Aorta (tissue), 5 donors: ENCODE results near the gene RNASE7. TPM values are rescaled to one million over a fixed set of nuclear protein-coding genes. Genes with fewer than 3 reads are reported as not detected.

Experiments used
- ATAC-seq: fragments of 200-7000 bp; cut with Tn5 transposase; one replicate; pipeline ENCODE4 v1.9.1; 2022; ENCODE audit warnings: moderate library complexity; ENCODE audit not compliant: low FRiP score
- DNase-seq, 2 donors: peaks; one replicate each; pipeline ENCODE4 v3.0.0-alpha.2; 2020
- H3K27ac ChIP-seq, 2 donors: one replicate each; pipeline ENCODE4 v1.5.1; 2013; ENCODE audit warnings: low read length in 2 of 2, mild to moderate bottlenecking in 2 of 2, moderate library complexity in 2 of 2, control low read depth in 1 of 2, inconsistent platforms in 1 of 2, low read depth in 1 of 2
- H3K27me3 ChIP-seq, 2 donors: one replicate each; pipeline ENCODE4 v1.6.1; 2013; ENCODE audit warnings: control low read depth in 1 of 2, low read length in 1 of 2, mild to moderate bottlenecking in 1 of 2, moderate library complexity in 1 of 2; ENCODE audit not compliant: insufficient read depth in 2 of 2, control insufficient read depth in 1 of 2
- H3K36me3 ChIP-seq, 2 donors: one replicate each; pipeline ENCODE4 v1.6.1; 2013; ENCODE audit warnings: control low read depth in 1 of 2, low read length in 1 of 2, mild to moderate bottlenecking in 1 of 2; ENCODE audit not compliant: insufficient read depth in 2 of 2, control insufficient read depth in 1 of 2
- H3K4me1 ChIP-seq, 2 donors: one replicate each; pipeline ENCODE4 v1.6.1; 2013; ENCODE audit warnings: low read length in 2 of 2, control low read depth in 1 of 2, mild to moderate bottlenecking in 1 of 2, moderate library complexity in 1 of 2; ENCODE audit not compliant: insufficient read depth in 2 of 2, control insufficient read depth in 1 of 2
- H3K4me3 ChIP-seq, 2 donors: one replicate each; pipeline ENCODE4 v1.5.1; 2013; ENCODE audit warnings: low read length in 2 of 2, control low read depth in 1 of 2, mild to moderate bottlenecking in 1 of 2
- H3K9me3 ChIP-seq: one replicate; pipeline ENCODE4 v1.6.1; 2013; ENCODE audit warnings: mild to moderate bottlenecking, low read length; ENCODE audit not compliant: control insufficient read depth
- WGBS, 2 donors: extraction: QIAGEN DNeasy Blood & Tissue Kit; methylation state at CpG; one replicate each; pipeline ENCODE4 v1.1.7; 2013; 5-methylcytosine and 5-hydroxymethylcytosine counted together
- intact Hi-C, 2 donors: fragments of 100-400 bp; cut with DNase I; formaldehyde crosslinking; loops; one replicate each; pipeline versions ENCODE4 v1.14.2 to v1.15.0; 2022
- polyA plus RNA-seq, 2 donors: library from polyadenylated mRNA; stranded (reverse); fragments of 200-250 nt; gene quantifications; one replicate each; pipeline ENCODE4 v1.2.3, GENCODE V29; 2013
- total RNA-seq, 2 donors: library from RNA; stranded (reverse); fragmentation: NEBNext Ultra II Directional; extraction: Animal tissue kit (Norgen Biotek cat#: 25700); gene quantifications; one replicate each; pipeline ENCODE4 v1.2.1, GENCODE V29; 2021
- donor health status: healthy with polysubstance abuse.
- donor health status: Bipolar disorder and iron deficiency.
- donor health status: DM: no; HTN: no; CAD: no.
- donor health status: DM: no; HTN: no; CAD: no.
- donor health status: DM: yes; HTN: yes; CAD: no.

RNASE7 gene
- total and polyA plus RNA-seq, 4 donors = not detected

DNA sequence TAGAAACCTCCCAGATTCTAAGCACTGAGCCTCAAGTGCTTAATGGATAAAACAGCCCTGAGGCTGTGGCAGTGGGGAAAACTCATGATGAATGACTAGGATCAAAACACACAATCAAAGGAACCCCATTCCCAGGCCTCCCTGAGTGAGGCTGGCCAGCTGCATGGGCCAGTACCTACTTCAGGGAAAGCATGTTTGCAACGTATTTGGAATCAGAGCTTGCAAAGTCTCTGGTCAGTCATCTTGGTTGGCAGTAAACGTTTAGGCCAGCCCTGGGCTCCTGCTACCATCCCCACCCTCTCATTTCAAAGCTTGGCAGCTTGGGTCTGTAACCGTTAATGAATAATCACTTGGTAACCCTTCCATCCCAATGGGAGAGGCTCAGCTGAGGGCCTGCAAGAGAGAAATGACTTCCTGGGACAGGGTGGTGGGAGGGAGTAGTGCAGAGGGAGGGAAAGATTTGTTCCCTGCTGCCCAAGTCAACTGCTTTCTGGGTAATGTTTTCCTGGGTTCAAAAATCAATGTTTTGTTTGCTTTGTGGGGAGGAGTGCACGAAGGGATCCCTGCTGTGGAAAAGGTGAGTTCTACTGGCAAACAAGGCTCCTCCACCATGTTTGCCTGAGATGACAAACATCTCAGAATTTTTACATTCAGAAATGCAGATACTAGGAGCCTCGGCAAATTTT, 13.4 kb downstream of the RNASE7 start:
- Histone ChIP-seq H3K27me3 (no peaks in the 10 kb centered on the region), H3K36me3 (no peaks in the 10 kb centered on the region), H3K4me1 (no peaks in the 10 kb centered on the region), H3K27ac (no peak overlapping the region), H3K4me3 (no peak overlapping the region), H3K9me3 (no peaks in the 10 kb centered on the region)
- intact Hi-C loops = no loop called here
- 53 to 57% methylated on average over 5 of the region's 5 CpGs for WGBS, 2 donors
- DNase-seq (no peak), ATAC-seq (no peak)

DNA sequence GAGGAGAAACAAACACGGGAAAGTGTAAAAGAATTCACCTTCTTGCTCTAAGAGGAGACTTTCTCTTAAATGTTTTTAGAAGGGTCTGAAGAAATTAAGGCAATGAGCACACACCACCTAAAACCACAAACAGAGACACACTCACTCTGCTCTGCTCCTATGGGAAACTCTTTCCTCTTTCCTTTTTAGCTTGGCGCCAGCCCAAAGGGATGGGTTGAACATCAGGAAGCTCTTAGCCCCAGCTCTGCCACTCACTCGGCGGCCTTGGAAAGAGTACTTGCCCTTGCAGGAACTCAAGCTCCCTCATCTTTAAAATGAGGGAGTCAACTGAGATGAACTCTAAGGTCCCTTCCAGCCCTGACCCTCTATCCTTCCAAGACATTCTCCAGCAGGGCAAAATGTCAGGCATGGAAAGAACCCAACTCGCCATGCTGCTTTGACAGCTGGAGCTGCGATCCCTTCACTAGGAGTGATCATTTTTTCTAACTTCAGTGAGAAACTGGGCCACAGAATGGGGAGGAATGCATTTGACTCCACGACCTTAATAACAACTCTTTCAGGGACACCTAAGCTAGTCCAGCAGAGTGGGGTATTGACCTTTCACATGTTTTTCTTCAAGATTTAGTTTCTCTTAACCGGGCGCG, 14.5 kb downstream of the RNASE7 start:
- Histone ChIP-seq H3K4me1 (no peaks in the 10 kb centered on the region), H3K36me3 (no peaks in the 10 kb centered on the region), H3K9me3 (no peaks in the 10 kb centered on the region), H3K4me3 (no peak overlapping the region), H3K27ac (no peak overlapping the region), H3K27me3 (no peaks in the 10 kb centered on the region)
- no peak for DNase-seq
- WGBS, 2 donors = 85 to 87% methylated on average over 10 of the region's 10 CpGs
- intact Hi-C loops = no loop called here
- ATAC-seq = no peak

DNA sequence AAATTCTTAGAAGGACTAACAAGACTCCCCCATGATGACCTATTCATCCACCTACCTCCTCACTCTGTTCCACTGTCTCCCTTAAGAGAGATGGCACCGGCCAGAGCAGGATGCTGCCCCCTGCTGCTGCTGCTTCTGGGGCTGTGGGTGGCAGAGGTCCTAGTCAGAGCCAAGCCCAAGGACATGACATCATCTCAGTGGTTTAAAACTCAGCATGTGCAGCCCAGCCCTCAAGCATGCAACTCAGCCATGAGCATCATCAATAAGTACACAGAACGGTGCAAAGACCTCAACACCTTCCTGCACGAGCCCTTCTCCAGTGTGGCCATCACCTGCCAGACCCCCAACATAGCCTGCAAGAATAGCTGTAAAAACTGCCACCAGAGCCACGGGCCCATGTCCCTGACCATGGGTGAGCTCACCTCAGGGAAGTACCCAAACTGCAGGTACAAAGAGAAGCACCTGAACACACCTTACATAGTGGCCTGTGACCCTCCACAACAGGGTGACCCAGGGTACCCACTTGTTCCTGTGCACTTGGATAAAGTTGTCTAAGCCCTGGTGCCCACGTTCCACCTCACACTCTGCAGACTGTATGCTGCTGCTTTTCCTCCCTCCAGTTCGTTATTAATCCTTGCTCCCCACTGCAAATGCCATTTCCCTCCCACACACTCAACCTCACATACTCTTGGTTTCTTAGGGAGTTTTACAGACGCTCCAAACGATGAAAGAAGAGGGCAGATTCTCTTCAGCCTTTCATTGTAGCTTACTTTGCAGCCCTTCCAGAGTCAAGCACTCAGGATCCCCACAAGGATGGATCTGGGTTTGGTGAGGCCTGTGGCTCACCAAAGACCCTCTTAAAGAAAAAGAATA, 15.9 kb downstream of the RNASE7 start, which contains the start of gene RNASE8:
TSS of gene RNASE8 (plus strand) at position 20 of the 873 bp plus-strand sequence. CDS start at position 91, 71 bp downstream.
- DNase-seq (no peak), ATAC-seq (peak; percentile 40)
- 64 to 74% methylated on average over 8 of the region's 8 CpGs for WGBS, 2 donors
- Histone ChIP-seq H3K4me1 (no peaks in the 10 kb centered on the region), H3K27ac (no peak within 1 kb of the TSS), H3K36me3 (no peaks in the 10 kb centered on the region), H3K27me3 (no peaks in the 10 kb centered on the region), H3K4me3 (no peak within 1 kb of the TSS), H3K9me3 (no peaks in the 10 kb centered on the region)
- intact Hi-C loops = no loop called here

DNA sequence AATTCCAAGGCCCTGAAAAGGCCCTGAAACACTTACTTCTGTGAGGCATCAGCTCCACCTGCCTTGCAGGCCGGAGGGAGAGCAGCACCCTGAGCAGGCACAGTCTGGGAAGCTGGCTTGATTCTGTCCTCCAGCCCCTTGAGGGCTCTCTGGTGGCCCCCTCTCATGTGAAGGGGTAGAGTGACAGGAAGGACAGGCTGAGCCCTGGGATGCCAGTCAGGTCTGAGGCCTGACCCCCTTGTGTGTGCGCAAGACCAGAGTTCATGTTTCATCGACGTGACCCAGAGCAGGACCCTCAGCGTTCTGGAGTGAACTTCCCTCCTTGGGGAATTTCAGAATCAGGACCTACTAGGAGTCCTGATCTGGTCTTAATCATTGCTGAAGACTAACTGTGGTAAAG, 16.7 kb downstream of the RNASE7 start:
- intact Hi-C loops = no loop called here
- H3K36me3 ChIP-seq = no peaks in the 10 kb centered on the region
- no peak for DNase-seq
- H3K4me3 ChIP-seq = no peak overlapping the region
- ATAC-seq = no peak
- H3K9me3 ChIP-seq = no peaks in the 10 kb centered on the region
- no peaks in the 10 kb centered on the region for H3K4me1 ChIP-seq
- H3K27ac ChIP-seq = no peak overlapping the region
- no peaks in the 10 kb centered on the region for H3K27me3 ChIP-seq
- 82% methylated on average over 5 of the region's 5 CpGs for WGBS, 2 donors

DNA sequence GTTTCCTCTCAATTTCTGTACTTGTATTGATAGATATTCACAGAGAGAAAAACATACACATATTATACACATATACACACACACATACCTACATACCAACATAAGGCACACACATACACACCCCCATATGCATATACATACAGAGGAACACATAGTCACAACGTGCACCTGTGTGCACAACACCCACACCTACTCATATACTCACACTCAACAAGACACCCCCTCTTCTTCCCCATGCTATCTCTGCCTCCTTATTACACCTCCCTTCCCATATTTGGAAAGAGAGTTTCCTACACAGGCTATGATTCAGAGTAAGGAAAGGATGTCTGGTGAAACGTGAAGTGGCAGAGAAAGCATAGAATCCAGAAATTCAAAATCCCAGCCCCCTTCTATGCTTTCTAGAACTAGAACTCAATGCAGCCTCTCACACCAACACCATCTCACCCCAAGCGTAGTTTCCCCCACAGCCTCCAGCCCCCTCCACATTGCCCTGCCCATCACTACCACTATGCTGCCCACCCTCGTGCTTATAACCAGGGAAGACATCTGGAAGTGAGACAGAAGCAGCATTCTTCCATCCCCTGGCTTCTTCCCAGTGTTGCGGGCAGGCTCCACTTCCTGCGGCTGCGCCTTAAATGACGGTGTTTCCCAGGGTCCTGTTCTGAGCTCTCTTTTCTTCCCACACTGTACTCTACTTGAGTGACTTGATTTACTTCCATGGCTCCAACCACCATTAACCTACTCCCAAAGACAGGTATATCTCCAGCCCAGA, 17.9 kb downstream of the RNASE7 start:
- ATAC-seq (no peak), DNase-seq (no peak)
- Histone ChIP-seq H3K4me1 (no peaks in the 10 kb centered on the region), H3K27me3 (no peaks in the 10 kb centered on the region), H3K4me3 (no peak overlapping the region), H3K27ac (no peak overlapping the region), H3K36me3 (no peaks in the 10 kb centered on the region), H3K9me3 (no peaks in the 10 kb centered on the region)
- WGBS, 2 donors = 56 to 69% methylated on average over 8 of the region's 8 CpGs
- intact Hi-C loops = no loop called here

DNA sequence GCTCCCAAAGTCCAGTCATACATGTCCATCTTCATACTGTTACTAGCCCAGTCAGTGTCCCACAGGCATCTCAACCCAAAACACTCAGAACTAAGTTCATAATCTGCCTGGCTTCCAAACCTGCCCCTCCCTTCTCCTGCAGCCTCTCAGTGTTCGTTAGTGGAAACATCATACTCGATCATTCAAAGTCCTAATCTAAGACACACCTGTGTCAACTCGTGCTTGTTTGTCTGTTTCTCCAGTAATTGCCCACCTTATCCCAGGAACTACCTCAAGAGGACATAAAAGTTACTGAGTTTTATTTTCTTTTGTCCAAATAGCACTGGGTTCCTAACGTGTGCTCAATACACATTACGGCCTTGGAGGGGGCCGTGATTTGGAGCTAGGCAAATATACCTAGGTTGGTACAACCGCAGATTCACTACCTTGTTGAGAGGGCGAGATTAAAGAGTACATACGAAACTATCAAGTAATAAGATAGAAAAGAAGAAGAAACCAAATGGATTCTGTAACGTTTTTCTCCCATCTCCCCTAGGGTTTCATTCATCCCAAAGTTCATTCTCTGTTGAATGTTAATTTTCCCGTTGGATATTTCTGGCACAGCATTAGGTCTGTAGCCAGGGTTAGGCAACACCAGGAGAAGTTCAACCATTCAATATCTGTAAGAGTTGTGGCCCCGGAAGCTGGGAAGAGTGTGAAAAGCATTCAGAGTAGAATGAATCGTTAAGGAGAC, 18.6 kb downstream of the RNASE7 start:
- H3K27ac ChIP-seq = no peak overlapping the region
- ATAC-seq (no peak), DNase-seq (no peak)
- intact Hi-C loops = no loop called here
- H3K4me1 ChIP-seq = no peaks in the 10 kb centered on the region
- 72 to 74% methylated on average over 13 of the region's 13 CpGs for WGBS, 2 donors
- H3K9me3 ChIP-seq = no peaks in the 10 kb centered on the region
- H3K36me3 ChIP-seq = no peaks in the 10 kb centered on the region
- no peak overlapping the region for H3K4me3 ChIP-seq
- no peaks in the 10 kb centered on the region for H3K27me3 ChIP-seq

DNA sequence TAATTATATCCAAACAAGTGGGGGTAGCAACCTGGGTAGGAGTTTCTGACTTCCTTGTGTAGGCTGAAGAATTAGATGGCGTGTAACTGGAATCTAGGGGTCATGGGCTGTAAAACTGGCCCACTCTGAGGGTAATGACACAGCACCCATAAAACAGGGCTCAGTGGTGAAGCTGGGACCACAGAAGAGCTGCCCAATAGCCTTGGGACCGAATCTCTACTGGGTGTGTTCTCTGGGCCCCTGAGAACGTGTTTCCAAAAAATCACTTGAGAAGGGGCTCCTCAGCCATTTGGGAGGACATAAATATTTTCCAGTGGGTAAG, 19.1 kb downstream of the RNASE7 start:
- intact Hi-C loops = no loop called here

DNA sequence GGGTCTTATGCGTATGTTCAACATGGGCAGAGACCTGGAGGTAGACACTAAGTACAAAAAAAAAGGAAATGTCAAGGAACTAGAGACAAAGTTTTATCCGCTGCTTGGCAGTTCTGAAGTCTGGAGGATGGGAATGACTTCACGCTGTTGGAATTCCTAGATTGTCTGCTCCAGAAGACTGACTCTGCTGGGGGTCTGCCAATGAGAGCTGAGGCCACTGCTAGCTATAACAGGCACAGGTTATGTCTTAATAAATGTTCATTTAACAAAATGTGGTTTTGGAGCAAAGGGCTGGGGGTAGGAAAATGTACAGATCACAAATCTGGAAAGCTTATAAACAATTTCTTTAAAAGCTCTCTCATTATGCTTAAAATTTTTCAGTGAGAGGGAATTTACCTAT, 21.3 kb downstream of the RNASE7 start:
- Histone ChIP-seq H3K27me3 (no peaks in the 10 kb centered on the region), H3K4me3 (no peak overlapping the region), H3K4me1 (no peaks in the 10 kb centered on the region), H3K9me3 (no peaks in the 10 kb centered on the region), H3K36me3 (no peaks in the 10 kb centered on the region), H3K27ac (no peak overlapping the region)
- DNase-seq (no peak), ATAC-seq (no peak)
- 43 to 48% methylated on average over 3 of the region's 3 CpGs for WGBS, 2 donors
- intact Hi-C loops = no loop called here

More for the DNA sequence above, 19.1 kb downstream of the RNASE7 start:
- Histone ChIP-seq H3K36me3 (no peaks in the 10 kb centered on the region), H3K4me3 (no peak overlapping the region), H3K27me3 (no peaks in the 10 kb centered on the region), H3K27ac (no peak overlapping the region), H3K9me3 (no peaks in the 10 kb centered on the region), H3K4me1 (no peaks in the 10 kb centered on the region)
- WGBS, 2 donors = 86 to 88% methylated on average over 3 of the region's 3 CpGs
- DNase-seq = no peak
- ATAC-seq = no peak
